Tibial nerve (tissue), 4 donors: ENCODE measurements around the gene GNG3. TPM values are rescaled to one million over a fixed set of nuclear protein-coding genes. Genes with fewer than 3 reads are reported as not detected.
"Not testable (repeated sequence)": the region's sequence is repeated elsewhere in the genome, so short reads cannot be mapped to it uniquely, and the experiment has no call there.

Source experiments
- DNase-seq, 2 donors: peaks; one replicate each; pipeline ENCODE4 v3.0.0-alpha.2; 2019; ENCODE audit warnings: low spot score in 2 of 2
- H3K27ac ChIP-seq, 4 donors: fragments of 200-600 bp; sonication (generic) in 3 of 4; one replicate each; pipeline ENCODE4 v1.5.1; 2017 to 2019; ENCODE audit warnings: mild to moderate bottlenecking in 1 of 4
- H3K27me3 ChIP-seq, 2 donors: fragments of 200-600 bp; sonication (generic) in 1 of 2; one replicate each; pipeline versions ENCODE4 v1.5.1 to v1.6.0; 2017 to 2019
- H3K36me3 ChIP-seq, 3 donors: fragments of 200-600 bp; sonication (generic); one replicate each; pipeline ENCODE4 v1.5.1; 2018 to 2019
- H3K4me1 ChIP-seq, 4 donors: fragments of 200-600 bp; sonication (generic) in 3 of 4; one replicate each; pipeline ENCODE4 v1.5.1; 2017 to 2019
- H3K4me3 ChIP-seq, 4 donors: fragments of 200-600 bp; sonication (generic) in 3 of 4; one replicate each; pipeline ENCODE4 v1.5.1; 2017 to 2019; ENCODE audit warnings: mild to moderate bottlenecking in 1 of 4, moderate library complexity in 1 of 4
- H3K9me3 ChIP-seq, 4 donors: fragments of 200-600 bp; sonication (generic) in 3 of 4; one replicate each; pipeline ENCODE4 v1.5.1; 2017 to 2019
- CTCF ChIP-seq, 5 experiments: fragments of 200-600 bp in 3 of 5; fragments of 450-650 bp in 2 of 5; sonication (generic) in 3 of 5; IDR thresholded peaks; one replicate each; pipeline ENCODE4 v1.5.1; 2016 to 2019; ENCODE audit warnings: antibody characterized with exemption in 5 of 5, mild to moderate bottlenecking in 3 of 5, moderate library complexity in 2 of 5
- EP300 ChIP-seq, 2 donors: sonication (generic); formaldehyde crosslinking; IDR thresholded peaks; one replicate each; pipeline ENCODE4 v1.6.1; 2017; ENCODE audit warnings: antibody characterized with exemption in 2 of 2, mild to moderate bottlenecking in 1 of 2
- POLR2A ChIP-seq, 2 donors: fragments of 450-650 bp; IDR thresholded peaks; one replicate each; pipeline ENCODE4 v1.6.1; 2017; ENCODE audit warnings: antibody characterized with exemption in 2 of 2, mild to moderate bottlenecking in 2 of 2, moderate library complexity in 2 of 2
- WGBS, 2 donors: methylation state at CpG; one replicate each; pipeline ENCODE4 v1.1.5; 2018; 5-methylcytosine and 5-hydroxymethylcytosine counted together
- total RNA-seq, 4 donors: library from RNA; depleted of rRNA; stranded (reverse); fragments of >200 nt; gene quantifications; one replicate each; pipeline ENCODE4 v1.1.0, GENCODE V29; 2016

GNG3 gene
- total RNA-seq, 4 donors from 2014 or later = 0.63 to 2.6 TPM; not detected in 2

GRCh38 chr11:62728171-62728988 is 20.9 kb downstream of the GNG3 start, which contains the start of gene TTC9C:
Gene TTC9C (plus strand): TSS chr11:62728486. CDS start chr11:62728849, 363 bp downstream.
- 1% methylated on average over 29 of the region's 29 CpGs for WGBS, 2 donors
- TF ChIP-seq EP300 (IDR thresholded peaks at IDR 0.05) (peak in 1 of 2 donors; percentile 90), CTCF (IDR thresholded peaks at IDR 0.05) (no peak), POLR2A (IDR thresholded peaks at IDR 0.05) (peak; percentile 57 to 59)
- peaks cover 0 to 70% (median 44%) of the 10 kb centered on the region in 4 donors for H3K4me1 ChIP-seq

GRCh38 chr11:62730076-62730475 is 22.6 kb downstream of the GNG3 start:
- Histone ChIP-seq H3K27ac (peak overlapping the region in 1 of 4 donors; percentile 97), H3K36me3 (peaks cover 0 to 34% (median 0%) of the 10 kb centered on the region in 3 donors), H3K4me3 (peak overlapping the region in 2 of 4 donors; percentile 12 to 96), H3K4me1 (peaks cover 0 to 57% (median 28%) of the 10 kb centered on the region in 4 donors)
- not testable (repeated sequence) for H3K9me3 ChIP-seq, DNase-seq, H3K27me3 ChIP-seq
- 83 to 88% methylated on average over 14 of the region's 14 CpGs for WGBS, 2 donors

More at GRCh38 chr11:62728171-62728988, 20.9 kb downstream of the GNG3 start, which contains the start of gene TTC9C:
- Histone ChIP-seq H3K36me3 (peaks cover 0 to 22% (median 8%) of the 10 kb centered on the region in 3 donors), H3K27me3 (no peaks in the 10 kb centered on the region), H3K9me3 (no peaks in the 10 kb centered on the region), H3K27ac (peak within 1 kb of the TSS; percentile 77 to 97 (median 90)), H3K4me3 (peak within 1 kb of the TSS; percentile 66 to 96 (median 90))
- peak; percentile 88 to 95 for DNase-seq

- TF ChIP-seq POLR2A (IDR thresholded peaks at IDR 0.05) (no peak), EP300 (IDR thresholded peaks at IDR 0.05) (no peak), CTCF (IDR thresholded peaks at IDR 0.05) (no peak)
- no peak overlapping the region for H3K27ac ChIP-seq
- H3K9me3 ChIP-seq = no peaks in the 10 kb centered on the region
- WGBS, 2 donors = 46 to 62% methylated on average over 2 of the region's 2 CpGs
- DNase-seq = no peak
- peaks cover 0 to 47% (median 21%) of the 10 kb centered on the region in 4 donors for H3K4me1 ChIP-seq
- no peaks in the 10 kb centered on the region for H3K27me3 ChIP-seq
- H3K36me3 ChIP-seq = peaks cover 0 to 62% (median 16%) of the 10 kb centered on the region in 3 donors
- H3K4me3 ChIP-seq = no peak overlapping the region
These were observed 25.4 kb downstream of the GNG3 start for GRCh38 chr11:62732830-62733229.

- TF ChIP-seq POLR2A (IDR thresholded peaks at IDR 0.05) (no peak), CTCF (IDR thresholded peaks at IDR 0.05) (no peak)
- Histone ChIP-seq H3K4me1 (peaks cover 0 to 16% (median 0%) of the 10 kb centered on the region in 4 donors), H3K9me3 (no peaks in the 10 kb centered on the region), H3K27me3 (no peaks in the 10 kb centered on the region), H3K36me3 (peaks cover 0 to 94% (median 17%) of the 10 kb centered on the region in 3 donors), H3K4me3 (no peak overlapping the region), H3K27ac (no peak overlapping the region)
- DNase-seq = no peak
These were observed 29.7 kb downstream of the GNG3 start for GRCh38 chr11:62737196-62737595.

GRCh38 chr11:62747475-62748160 is 40.1 kb downstream of the GNG3 start:
- no peaks in the 10 kb centered on the region for H3K27me3 ChIP-seq
- H3K4me1 ChIP-seq = peaks cover 0 to 28% (median under 1%) of the 10 kb centered on the region in 4 donors
- no peak for DNase-seq
- TF ChIP-seq POLR2A (IDR thresholded peaks at IDR 0.05) (no peak), EP300 (IDR thresholded peaks at IDR 0.05) (no peak), CTCF (IDR thresholded peaks at IDR 0.05) (no peak)
- no peak overlapping the region for H3K4me3 ChIP-seq
- 40 to 63% methylated on average over 9 of the region's 9 CpGs for WGBS, 2 donors
- peaks cover 0 to 25% (median 0%) of the 10 kb centered on the region in 3 donors for H3K36me3 ChIP-seq
- peak overlapping the region in 1 of 4 donors; percentile 21 for H3K27ac ChIP-seq
- no peaks in the 10 kb centered on the region for H3K9me3 ChIP-seq

GRCh38 chr11:62749931-62750330 is 42.5 kb downstream of the GNG3 start:
- Histone ChIP-seq H3K4me1 (peaks cover 0 to 45% (median 9%) of the 10 kb centered on the region in 4 donors), H3K36me3 (peaks cover 0 to 31% (median 0%) of the 10 kb centered on the region in 3 donors)
- WGBS, 2 donors = 92 to 95% methylated on average over 5 of the region's 5 CpGs
- not testable (repeated sequence) for H3K27ac ChIP-seq, H3K4me3 ChIP-seq, DNase-seq, H3K9me3 ChIP-seq, H3K27me3 ChIP-seq
